Adrenal gland (tissue), 5 donors: ENCODE data around the gene ZSCAN5B.

Experiments
- CTCF ChIP-seq, 6 experiments: fragments of 450-650 bp in 4 of 6; fragments of 200-600 bp in 2 of 6; sonication (generic) in 1 of 6; IDR thresholded peaks; 1 replicate in 5 of 6; 2 replicates in 1 of 6; pipeline versions ENCODE4 v1.5.1 to v1.8.0; 2016 to 2021; ENCODE audit warnings: antibody characterized with exemption in 6 of 6, mild to moderate bottlenecking in 2 of 6, moderate library complexity in 1 of 6
- POLR2A ChIP-seq, 2 donors: fragments of 450-650 bp; IDR thresholded peaks; one replicate each; pipeline ENCODE4 v1.6.1; 2017; ENCODE audit warnings: antibody characterized with exemption in 2 of 2, mild to moderate bottlenecking in 2 of 2, moderate library complexity in 1 of 2
- donor health status: DM: no; HTN: no; CAD: no.

GRCh38 chr19:56209091-56209490 is 11.5 kb upstream of the ZSCAN5B start:
- TF ChIP-seq CTCF (IDR thresholded peaks at IDR 0.05) (no peak), POLR2A (IDR thresholded peaks at IDR 0.05) (no peak)
